ENCODE results near the gene FLYWCH2.

FLYWCH2 gene

GRCh38 chr16:2882650-2883457 lies at the start of gene FLYWCH2:
FLYWCH2 (plus strand) TSS chr16:2883215; CDS start chr16:2896450, 13,235 bp downstream.
- peak; percentile 98 for DNase-seq (ENCODE audit: low spot score)

GRCh38 chr16:2833776-2834175 lies 49.2 kb upstream of the FLYWCH2 start:
- no peak for DNase-seq (ENCODE audit: low spot score)

GRCh38 chr16:2834968-2835367 lies 48.0 kb upstream of the FLYWCH2 start:
- DNase-seq (ENCODE audit: low spot score), result no peak

GRCh38 chr16:2835638-2836493 lies 47.1 kb upstream of the FLYWCH2 start:
- DNase-seq (ENCODE audit: low spot score), result peak; percentile 100

GRCh38 chr16:2836646-2837508 lies 46.1 kb upstream of the FLYWCH2 start:
- DNase-seq (ENCODE audit: low spot score), result no peak

GRCh38 chr16:2838928-2839327 lies 44.1 kb upstream of the FLYWCH2 start:
- DNase-seq (ENCODE audit: low spot score), result peak; percentile 91

GRCh38 chr16:2839650-2840450 lies 43.2 kb upstream of the FLYWCH2 start:
- DNase-seq (ENCODE audit: low spot score), result no peak

- DNase-seq (ENCODE audit: low spot score), result no peak
Observed at GRCh38 chr16:2840914-2841313, 42.1 kb upstream of the FLYWCH2 start.

- no peak for DNase-seq (ENCODE audit: low spot score)
Observed at GRCh38 chr16:2841606-2842339, 41.2 kb upstream of the FLYWCH2 start.

GRCh38 chr16:2842340-2843000 lies 40.5 kb upstream of the FLYWCH2 start:
- DNase-seq (ENCODE audit: low spot score), result peak; percentile 32

- no peak for DNase-seq (ENCODE audit: low spot score)
Observed at GRCh38 chr16:2843526-2843925, 39.5 kb upstream of the FLYWCH2 start.

- DNase-seq (ENCODE audit: low spot score), result no peak
Observed at GRCh38 chr16:2845116-2845515, 37.9 kb upstream of the FLYWCH2 start.

GRCh38 chr16:2846511-2847310 lies 36.3 kb upstream of the FLYWCH2 start:
- DNase-seq (ENCODE audit: low spot score), result peak; percentile 89

GRCh38 chr16:2848933-2849725 lies 33.9 kb upstream of the FLYWCH2 start:
- no peak for DNase-seq (ENCODE audit: low spot score)

- no peak for DNase-seq (ENCODE audit: low spot score)
Observed at GRCh38 chr16:2852003-2852730, 30.8 kb upstream of the FLYWCH2 start.

GRCh38 chr16:2852731-2853507 lies 30.1 kb upstream of the FLYWCH2 start:
- DNase-seq (ENCODE audit: low spot score), result no peak
